HEK293 (cell line): ENCODE data around the gene SLC39A5.

Experiments
- FEZF1 ChIP-seq: fragments of 450-650 bp; formaldehyde crosslinking; IDR thresholded peaks from 2 replicates; pipeline ENCODE4 v1.5.1; 2016; ENCODE audit warnings: missing biosample characterization, missing genetic modification characterization
- GFI1B ChIP-seq: fragments of 450-650 bp; formaldehyde crosslinking; IDR thresholded peaks from 2 replicates; pipeline ENCODE4 v1.5.1; 2016; ENCODE audit warnings: missing biosample characterization, missing genetic modification characterization
- GLIS1 ChIP-seq: fragments of 450-650 bp; formaldehyde crosslinking; IDR thresholded peaks from 2 replicates; pipeline ENCODE4 v1.5.1; 2016; ENCODE audit warnings: missing biosample characterization, missing genetic modification characterization
- INSM2 ChIP-seq: fragments of 450-650 bp; formaldehyde crosslinking; IDR thresholded peaks from 2 replicates; pipeline ENCODE4 v1.5.1; 2016; ENCODE audit warnings: missing biosample characterization, missing genetic modification characterization
- KLF10 ChIP-seq: fragments of 450-650 bp; IDR thresholded peaks from 2 replicates; pipeline ENCODE4 v1.5.1; 2018; ENCODE audit warnings: missing biosample characterization, mild to moderate bottlenecking, missing genetic modification characterization
- PRDM10 ChIP-seq: fragments of 450-650 bp; formaldehyde crosslinking; IDR thresholded peaks from 2 replicates; pipeline ENCODE4 v1.5.1; 2016; ENCODE audit warnings: missing biosample characterization, missing genetic modification characterization
- PRDM4 ChIP-seq: fragments of 450-650 bp; formaldehyde crosslinking; IDR thresholded peaks from 2 replicates; pipeline ENCODE4 v1.5.1; 2017; ENCODE audit warnings: missing biosample characterization, missing genetic modification characterization
- ZBTB17 ChIP-seq: fragments of 450-650 bp; formaldehyde crosslinking; IDR thresholded peaks from 2 replicates; pipeline ENCODE4 v1.5.1; 2016; ENCODE audit warnings: missing biosample characterization, missing genetic modification characterization
- ZBTB21 ChIP-seq: fragments of 450-650 bp; formaldehyde crosslinking; IDR thresholded peaks from 2 replicates; pipeline ENCODE4 v1.5.1; 2017; ENCODE audit warnings: missing biosample characterization, missing genetic modification characterization
- ZFP37 ChIP-seq: fragments of 450-650 bp; formaldehyde crosslinking; IDR thresholded peaks from 2 replicates; pipeline ENCODE4 v1.5.1; 2016; ENCODE audit warnings: missing biosample characterization, missing genetic modification characterization
- ZNF2 ChIP-seq: fragments of 450-650 bp; formaldehyde crosslinking; IDR thresholded peaks from 2 replicates; pipeline ENCODE4 v1.5.1; 2016; ENCODE audit warnings: missing biosample characterization, missing genetic modification characterization
- ZNF24 ChIP-seq: fragments of 450-650 bp; formaldehyde crosslinking; IDR thresholded peaks from 2 replicates; pipeline ENCODE4 v1.5.1; 2016; ENCODE audit warnings: missing biosample characterization, missing genetic modification characterization
- ZNF366 ChIP-seq: fragments of 450-650 bp; formaldehyde crosslinking; conservative IDR thresholded peaks from 2 replicates; pipeline ENCODE4 v1.5.1; 2016; ENCODE audit warnings: missing biosample characterization, missing genetic modification characterization
- ZNF558 ChIP-seq: fragments of 450-650 bp; formaldehyde crosslinking; IDR thresholded peaks from 2 replicates; pipeline ENCODE4 v1.5.1; 2016; ENCODE audit warnings: missing biosample characterization, missing genetic modification characterization
- ZNF639 ChIP-seq: fragments of 450-650 bp; formaldehyde crosslinking; IDR thresholded peaks from 2 replicates; pipeline ENCODE4 v1.5.1; 2016; ENCODE audit warnings: missing biosample characterization, missing genetic modification characterization
- ZNF692 ChIP-seq: fragments of 450-650 bp; formaldehyde crosslinking; IDR thresholded peaks from 2 replicates; pipeline ENCODE4 v1.5.1; 2016; ENCODE audit warnings: missing biosample characterization, missing genetic modification characterization

SLC39A5 gene

GRCh38 chr12:56196818-56197550 is 32.9 kb upstream of the SLC39A5 start (continued):
- TF ChIP-seq GFI1B (tag by site-specific recombination) (peak; percentile 32; the same call in 1 of the 2 replicates), ZNF558 (peak; percentile 64; the same call in 1 of the 2 replicates), INSM2 (tag by site-specific recombination) (peak; percentile 77), ZBTB21 (peak; percentile 78), ZNF24 (tag by site-specific recombination) (peak; percentile 94), PRDM10 (tag by site-specific recombination) (peak; percentile 50; the same call in 1 of the 2 replicates), ZNF692 (tag by site-specific recombination) (peak; percentile 34; the same call in 1 of the 2 replicates), GLIS1 (0 out of 2 replicates have a peak, but pooled peaks have one; percentile 7), ZNF366 (tag by site-specific recombination) (peak; percentile 89), ZFP37 (tag by site-specific recombination) (peak; percentile 42; the same call in 1 of the 2 replicates), ZNF639 (tag by site-specific recombination) (peak; percentile 60), PRDM4 (peak; percentile 33; the same call in 1 of the 2 replicates), KLF10 (tag by site-specific recombination) (peak; percentile 38; the same call in 1 of the 2 replicates), ZBTB17 (peak; percentile 86), FEZF1 (tag by site-specific recombination) (peak; percentile 30; the same call in 1 of the 2 replicates), ZNF2 (tag by site-specific recombination) (peak; percentile 62; the same call in 1 of the 2 replicates)
